WTC11 (cell line): Measurements from ENCODE around the gene LPP. TPM values are rescaled to one million over a fixed set of nuclear protein-coding genes. Genes with fewer than 3 reads are reported as not detected.

Experiments
- ATAC-seq: fragments of 200-7000 bp; cut with Tn5 transposase; 2 replicates; pipeline ENCODE4 v1.10.0; 2021; ENCODE audit warnings: mild to moderate bottlenecking, moderate library complexity
- CTCF ChIA-PET: fragments of 300-600 bp; sonication (Branson Sonifier 250); formaldehyde crosslinking; loops from one replicate; lab custom pipeline; 2021; ENCODE audit warnings: antibody characterized with exemption; lab: Charles Lee
- POLR2A ChIA-PET: fragments of 350-600 bp; sonication (Branson Sonifier 250); formaldehyde crosslinking; loops from one replicate; lab custom pipeline; 2021; ENCODE audit warnings: antibody characterized with exemption; lab: Charles Lee
- DNase-seq: peaks from one replicate; pipeline ENCODE4 v3.0.0; 2021; ENCODE audit warnings: low spot score
- H3K27ac Mint-ChIP-seq: 2 replicates; pipeline ENCODE4 v1.8.0; 2021; ENCODE audit warnings: mixed read lengths
- H3K27me3 Mint-ChIP-seq: 2 replicates; pipeline ENCODE4 v1.8.0; 2021; ENCODE audit warnings: low read depth, mild to moderate bottlenecking, moderate library complexity, mixed read lengths
- H3K36me3 Mint-ChIP-seq: 2 replicates; pipeline ENCODE4 v1.8.0; 2021; ENCODE audit warnings: mixed read lengths
- H3K4me1 Mint-ChIP-seq: 2 replicates; pipeline ENCODE4 v1.8.0; 2022; ENCODE audit warnings: mixed read lengths
- H3K4me3 Mint-ChIP-seq: 2 replicates; pipeline ENCODE4 v1.8.0; 2021; ENCODE audit warnings: mild to moderate bottlenecking, moderate library complexity, mixed read lengths
- H3K9me3 Mint-ChIP-seq: 2 replicates; pipeline ENCODE4 v1.8.0; 2021; ENCODE audit warnings: mixed read lengths
- AFF4 ChIP-seq: sonication (generic); formaldehyde crosslinking; IDR thresholded peaks from 2 replicates; pipeline ENCODE4 v1.8.1; 2023; ENCODE audit warnings: mild to moderate bottlenecking, missing genetic modification reagents, borderline replicate concordance
- ARID4B ChIP-seq: sonication (generic); formaldehyde crosslinking; IDR thresholded peaks from 2 replicates; pipeline ENCODE4 v1.8.0; 2023; ENCODE audit warnings: missing genetic modification reagents, mild to moderate bottlenecking, borderline replicate concordance
- ATF6 ChIP-seq: sonication (generic); formaldehyde crosslinking; IDR thresholded peaks from 2 replicates; pipeline ENCODE4 v1.8.1; 2023; ENCODE audit warnings: mild to moderate bottlenecking, missing genetic modification reagents
- CDX4 ChIP-seq: fragments of 250-450 bp; sonication (Bioruptor Pico); IDR thresholded peaks from 2 replicates; pipeline ENCODE4 v1.9.0; 2021; ENCODE audit warnings: moderate library complexity, mild to moderate bottlenecking, inconsistent platforms, borderline replicate concordance
- CTCF ChIP-seq: fragments of 200-600 bp; IDR thresholded peaks from 2 replicates; pipeline ENCODE4 v1.8.0; 2022; ENCODE audit warnings: antibody characterized with exemption
- FOXK1 ChIP-seq: sonication (generic); formaldehyde crosslinking; IDR thresholded peaks from 2 replicates; pipeline ENCODE4 v1.8.0; 2022; ENCODE audit warnings: mild to moderate bottlenecking, moderate library complexity, missing genetic modification reagents
- FOXP4 ChIP-seq: sonication (generic); formaldehyde crosslinking; IDR thresholded peaks from 2 replicates; pipeline ENCODE4 v1.8.0; 2022; ENCODE audit warnings: mild to moderate bottlenecking, missing genetic modification reagents
- OVOL2 ChIP-seq: fragments of 250-450 bp; sonication (Bioruptor Pico); IDR thresholded peaks from 2 replicates; pipeline ENCODE4 v1.9.0; 2021; ENCODE audit warnings: mild to moderate bottlenecking, borderline replicate concordance
- PRRX2 ChIP-seq: fragments of 250-450 bp; sonication (Bioruptor Pico); IDR thresholded peaks from 2 replicates; pipeline ENCODE4 v1.8.0; 2021; ENCODE audit warnings: mild to moderate bottlenecking
- SMAD3 ChIP-seq: sonication (generic); formaldehyde crosslinking; IDR thresholded peaks from 2 replicates; pipeline ENCODE4 v1.8.0; 2022; ENCODE audit warnings: missing genetic modification reagents, mild to moderate bottlenecking, borderline replicate concordance
- TCF7 ChIP-seq: sonication (generic); formaldehyde crosslinking; IDR thresholded peaks from 2 replicates; pipeline ENCODE4 v1.8.0; 2022; ENCODE audit warnings: mild to moderate bottlenecking, low read depth, missing genetic modification reagents, moderate library complexity
- ZNF121 ChIP-seq: sonication (generic); formaldehyde crosslinking; IDR thresholded peaks from 2 replicates; pipeline ENCODE4 v1.8.0; 2023; ENCODE audit warnings: missing genetic modification reagents
- ZNF232 ChIP-seq: sonication (generic); formaldehyde crosslinking; IDR thresholded peaks from 2 replicates; pipeline ENCODE4 v1.8.0; 2022; ENCODE audit warnings: mild to moderate bottlenecking, missing genetic modification reagents
- total RNA-seq: library from RNA; stranded (reverse); gene quantifications from 3 replicates; pipeline ENCODE4 v1.2.3, GENCODE V29; 2021

The LPP gene
- total RNA-seq, 1 experiment from 2014 or later, result 49.6 TPM

- TF ChIP-seq FOXK1 (CRISPR knock-in tag), result no peak
- no peak for TF ChIP-seq FOXP4 (CRISPR knock-in tag)
- no peak for TF ChIP-seq ZNF121 (CRISPR knock-in tag)
These were observed 29.5 kb downstream of the LPP start (continued) for GRCh38 chr3:188183452-188183851.

- no peaks in the 10 kb centered on the region for H3K27me3 Mint-ChIP-seq
- TF ChIP-seq SMAD3 (no peak), OVOL2 (CRISPR knock-in tag) (no peak), CDX4 (CRISPR knock-in tag) (no peak), ZNF232 (no peak), ZNF121 (CRISPR knock-in tag) (no peak), PRRX2 (CRISPR knock-in tag) (no peak), TCF7 (no peak), ARID4B (no peak), ATF6 (CRISPR knock-in tag) (no peak), CTCF (no peak), AFF4 (CRISPR knock-in tag) (no peak)
- DNase-seq (no peak), ATAC-seq (peak; percentile 25)
- POLR2A ChIA-PET, result interaction anchor here (1.2 kb wide), 1 partner anchor 438 kb away, joined by 4 read pairs; the partner anchor contains the start of gene BCL6
- no peaks in the 10 kb centered on the region for H3K9me3 Mint-ChIP-seq
- H3K4me3 Mint-ChIP-seq, result no peak overlapping the region
- no peaks in the 10 kb centered on the region for H3K36me3 Mint-ChIP-seq
- CTCF ChIA-PET, result interaction anchor here (1.2 to 2.2 kb wide), 3 partner anchors 22 to 565 kb away, joined by 4 to 10 read pairs (median 5); no protein-coding TSS in a partner anchor
- peaks cover 37% of the 10 kb centered on the region for H3K4me1 Mint-ChIP-seq
- H3K27ac Mint-ChIP-seq, result no peak overlapping the region; the same call in 1 of the 2 replicates
These were observed 30.2 kb downstream of the LPP start for GRCh38 chr3:188184160-188184559.
